HepG2 (cell line): ENCODE results near the gene ARHGAP35. TPM values are rescaled to one million over a fixed set of nuclear protein-coding genes. Genes with fewer than 3 reads are reported as not detected.

ENCODE experiments used
- CENPX ChIP-seq: sonication (generic); formaldehyde crosslinking; IDR thresholded peaks from 2 replicates; pipeline ENCODE4 v1.9.0; 2021; ENCODE audit warnings: mild to moderate bottlenecking, missing genetic modification reagents, moderate library complexity
- GATA4 ChIP-seq: sonication (generic); IDR thresholded peaks from 2 replicates; pipeline ENCODE4 v1.6.1; 2016; ENCODE audit warnings: antibody characterized with exemption, low read depth, borderline replicate concordance
- HDAC6 ChIP-seq: fragments of 200-600 bp; sonication (generic); IDR thresholded peaks from 2 replicates; pipeline ENCODE4 v1.7.0; 2017; ENCODE audit warnings: mild to moderate bottlenecking, antibody characterized with exemption, low read length, low read depth
- MED1 ChIP-seq: sonication (generic); formaldehyde crosslinking; IDR thresholded peaks from 2 replicates; pipeline ENCODE4 v1.4.0; 2020; ENCODE audit warnings: missing genetic modification reagents
- NFATC3 ChIP-seq: sonication (generic); formaldehyde crosslinking; IDR thresholded peaks from 2 replicates; pipeline ENCODE4 v1.5.1; 2020; ENCODE audit warnings: mild to moderate bottlenecking, missing genetic modification reagents
- RXRA ChIP-seq: sonication (generic); formaldehyde crosslinking; IDR thresholded peaks from 2 replicates; pipeline ENCODE4 v1.5.1; 2020; ENCODE audit warnings: missing genetic modification reagents
- THYN1 ChIP-seq: sonication (generic); formaldehyde crosslinking; IDR thresholded peaks from 2 replicates; pipeline ENCODE4 v1.8.1; 2023; ENCODE audit warnings: low read depth, mild to moderate bottlenecking, moderate library complexity, missing genetic modification reagents, borderline replicate concordance
- ZBTB42 ChIP-seq: sonication (generic); formaldehyde crosslinking; IDR thresholded peaks from 2 replicates; pipeline ENCODE4 v1.5.0; 2020; ENCODE audit warnings: mild to moderate bottlenecking, missing genetic modification reagents
- ZNF20 ChIP-seq: sonication (generic); formaldehyde crosslinking; IDR thresholded peaks from 2 replicates; pipeline ENCODE4 v1.4.0; 2020; ENCODE audit warnings: mild to moderate bottlenecking, moderate library complexity, missing genetic modification reagents
- ZNF232 ChIP-seq: sonication (generic); formaldehyde crosslinking; IDR thresholded peaks from 2 replicates; pipeline ENCODE4 v1.4.0; 2020; ENCODE audit warnings: missing genetic modification reagents, borderline replicate concordance
- ZNF260 ChIP-seq: sonication (generic); formaldehyde crosslinking; IDR thresholded peaks from 2 replicates; pipeline ENCODE4 v1.4.0; 2020; ENCODE audit warnings: missing genetic modification reagents, low read depth, mild to moderate bottlenecking, borderline replicate concordance
- ZNF263 ChIP-seq: sonication (generic); formaldehyde crosslinking; IDR thresholded peaks from 2 replicates; pipeline ENCODE4 v1.4.0; 2020; ENCODE audit warnings: missing genetic modification reagents
- ZNF569 ChIP-seq: sonication (generic); formaldehyde crosslinking; IDR thresholded peaks from 2 replicates; pipeline ENCODE4 v1.5.0; 2020; ENCODE audit warnings: mild to moderate bottlenecking, missing genetic modification reagents, moderate library complexity, borderline replicate concordance
- ZNF615 ChIP-seq: sonication (generic); formaldehyde crosslinking; IDR thresholded peaks from 2 replicates; pipeline ENCODE4 v1.5.0; 2020; ENCODE audit warnings: mild to moderate bottlenecking, missing genetic modification reagents, borderline replicate concordance
- ZNF652 ChIP-seq: IDR thresholded peaks from 2 replicates; pipeline ENCODE4 v1.6.1; 2016; ENCODE audit warnings: low read depth, borderline replicate concordance
- polyA plus RNA-seq, 8 experiments: library from polyadenylated mRNA; depleted of rRNA in 3 of 8; stranded (reverse) in 7 of 8; unstranded in 1 of 8; fragments of >200 nt; fragmentation: Illumina TruSeq in 4 of 8; extraction: Trizol in 4 of 8; gene quantifications; 2 replicates each; pipeline versions ENCODE4 v1.2.1 to v1.2.3, GENCODE V29; 2011 to 2016; ENCODE audit warnings: low read depth in 4 of 8, missing spikeins in 1 of 8, mixed read lengths in 1 of 8; ENCODE audit not compliant: insufficient read depth in 1 of 8
- total RNA-seq, 5 experiments: library from RNA; depleted of rRNA; stranded (reverse); fragments of >200 nt; fragmentation: Illumina TruSeq; extraction: Trizol; gene quantifications; 2 replicates each; pipeline ENCODE4 v1.2.3, GENCODE V29; 2016; ENCODE audit warnings: low read depth in 1 of 5
- TF ChIP-seq, protein P1 (sequence below): sonication (generic); formaldehyde crosslinking; IDR thresholded peaks from 2 replicates; pipeline ENCODE4 v1.5.1; 2020; ENCODE audit warnings: missing genetic modification reagents, mild to moderate bottlenecking, borderline replicate concordance
- TF ChIP-seq, protein P2 (sequence below), 2 experiments: sonication (generic) in 1 of 2; formaldehyde crosslinking in 1 of 2; IDR thresholded peaks; 2 replicates each; pipeline versions ENCODE4 v1.5.1 to v1.6.1; 2011 to 2020; ENCODE audit warnings: borderline replicate concordance in 1 of 2, low read depth in 1 of 2, low read length in 1 of 2, mild to moderate bottlenecking in 1 of 2, missing genetic modification reagents in 1 of 2, moderate library complexity in 1 of 2
- TF ChIP-seq, protein P3 (sequence below): IDR thresholded peaks from 2 replicates; pipeline ENCODE4 v1.6.1; 2012; ENCODE audit warnings: inconsistent platforms
- TF ChIP-seq, protein P4 (sequence below): sonication (generic); formaldehyde crosslinking; IDR thresholded peaks from 2 replicates; pipeline ENCODE4 v1.5.1; 2020; ENCODE audit warnings: missing genetic modification reagents, mild to moderate bottlenecking, borderline replicate concordance

The ARHGAP35 gene
- total and polyA plus RNA-seq, 2 of the 13 experiments (the other 11 are each of a cell fraction or from before 2014, with no cell fraction given): 30.1 to 30.2 TPM

DNA sequence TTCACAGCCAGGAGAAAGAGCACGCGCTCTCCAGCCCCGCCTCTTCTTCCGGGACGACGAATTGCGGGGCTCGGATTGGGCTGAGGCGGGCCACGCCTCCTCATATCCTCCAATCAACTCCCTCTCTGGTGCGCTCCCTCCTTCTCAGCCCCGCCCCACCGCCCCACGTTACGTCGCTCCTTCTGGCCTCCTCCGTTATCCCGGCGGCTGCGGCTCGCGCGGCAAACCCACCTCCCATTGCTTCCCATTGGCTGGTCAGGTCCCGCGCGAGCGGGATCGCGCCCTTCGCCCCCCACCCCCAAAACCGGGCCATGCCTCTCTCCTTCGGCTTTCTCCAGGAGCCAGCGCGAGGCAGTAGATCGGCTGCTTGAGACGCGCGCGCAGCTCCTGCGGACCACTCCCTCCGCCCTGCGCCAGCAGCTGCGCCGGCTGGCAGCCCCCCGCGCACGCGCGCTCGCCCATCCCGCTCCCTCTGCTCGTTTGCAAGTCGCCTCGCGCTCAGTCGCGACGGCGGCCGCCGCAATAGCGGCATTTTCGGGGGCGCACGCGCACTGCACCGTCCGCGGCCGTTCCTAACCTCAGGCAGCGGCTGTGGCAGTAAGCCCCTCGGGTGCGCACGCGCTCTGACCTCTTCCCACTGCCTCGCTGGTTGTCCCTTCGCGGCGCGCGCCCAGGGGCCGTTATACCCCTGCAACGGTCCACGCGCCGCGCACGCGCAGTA is 512 bp upstream of the ARHGAP35 start (continued):
- peak; percentile 61 for TF ChIP-seq MED1 (CRISPR knock-in tag)
- TF ChIP-seq ZNF20 (CRISPR knock-in tag): no peak
- TF ChIP-seq ZNF263 (CRISPR knock-in tag): no peak
- TF ChIP-seq HDAC6: no peak
- TF ChIP-seq CENPX (CRISPR knock-in tag): no peak
- TF ChIP-seq, protein P1, sequence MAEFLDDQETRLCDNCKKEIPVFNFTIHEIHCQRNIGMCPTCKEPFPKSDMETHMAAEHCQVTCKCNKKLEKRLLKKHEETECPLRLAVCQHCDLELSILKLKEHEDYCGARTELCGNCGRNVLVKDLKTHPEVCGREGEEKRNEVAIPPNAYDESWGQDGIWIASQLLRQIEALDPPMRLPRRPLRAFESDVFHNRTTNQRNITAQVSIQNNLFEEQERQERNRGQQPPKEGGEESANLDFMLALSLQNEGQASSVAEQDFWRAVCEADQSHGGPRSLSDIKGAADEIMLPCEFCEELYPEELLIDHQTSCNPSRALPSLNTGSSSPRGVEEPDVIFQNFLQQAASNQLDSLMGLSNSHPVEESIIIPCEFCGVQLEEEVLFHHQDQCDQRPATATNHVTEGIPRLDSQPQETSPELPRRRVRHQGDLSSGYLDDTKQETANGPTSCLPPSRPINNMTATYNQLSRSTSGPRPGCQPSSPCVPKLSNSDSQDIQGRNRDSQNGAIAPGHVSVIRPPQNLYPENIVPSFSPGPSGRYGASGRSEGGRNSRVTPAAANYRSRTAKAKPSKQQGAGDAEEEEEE (CRISPR knock-in tag): no peak
- TF ChIP-seq, protein P2, sequence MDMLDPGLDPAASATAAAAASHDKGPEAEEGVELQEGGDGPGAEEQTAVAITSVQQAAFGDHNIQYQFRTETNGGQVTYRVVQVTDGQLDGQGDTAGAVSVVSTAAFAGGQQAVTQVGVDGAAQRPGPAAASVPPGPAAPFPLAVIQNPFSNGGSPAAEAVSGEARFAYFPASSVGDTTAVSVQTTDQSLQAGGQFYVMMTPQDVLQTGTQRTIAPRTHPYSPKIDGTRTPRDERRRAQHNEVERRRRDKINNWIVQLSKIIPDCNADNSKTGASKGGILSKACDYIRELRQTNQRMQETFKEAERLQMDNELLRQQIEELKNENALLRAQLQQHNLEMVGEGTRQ (IDR thresholded peaks at IDR 0.05; ENCODE audit: low read depth, low read length): no peak
- TF ChIP-seq, protein P2 (CRISPR knock-in tag; IDR thresholded peaks at IDR 0.05; ENCODE audit: borderline replicate concordance): peak; percentile 55; the same call in 1 of the 2 replicates
- no peak for TF ChIP-seq THYN1 (CRISPR knock-in tag)
- no peak for TF ChIP-seq ZNF569
- no peak; the same call in 1 of the 2 replicates for TF ChIP-seq RXRA
- TF ChIP-seq, protein P3, sequence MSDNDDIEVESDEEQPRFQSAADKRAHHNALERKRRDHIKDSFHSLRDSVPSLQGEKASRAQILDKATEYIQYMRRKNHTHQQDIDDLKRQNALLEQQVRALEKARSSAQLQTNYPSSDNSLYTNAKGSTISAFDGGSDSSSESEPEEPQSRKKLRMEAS: peak; percentile 97
- no peak for TF ChIP-seq NFATC3 (CRISPR knock-in tag)
- TF ChIP-seq ZNF615 (CRISPR knock-in tag): no peak
- no peak for TF ChIP-seq ZBTB42 (CRISPR knock-in tag)
- TF ChIP-seq ZNF652: no peak
- TF ChIP-seq, protein P4, sequence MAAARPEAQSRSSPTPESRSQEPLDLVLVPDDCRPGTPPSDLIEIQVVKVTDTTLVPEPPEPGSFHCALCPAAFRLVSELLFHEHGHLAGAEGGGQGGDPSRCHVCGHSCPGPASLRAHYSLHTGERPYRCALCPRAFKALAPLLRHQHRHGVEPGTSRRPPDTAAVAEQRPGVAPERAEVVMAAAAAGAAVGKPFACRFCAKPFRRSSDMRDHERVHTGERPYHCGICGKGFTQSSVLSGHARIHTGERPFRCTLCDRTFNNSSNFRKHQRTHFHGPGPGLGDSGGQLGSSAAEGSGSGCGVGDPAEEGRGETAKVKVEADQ (CRISPR knock-in tag): peak; percentile 20; the same call in 1 of the 2 replicates
- no peak for TF ChIP-seq GATA4
- peak; percentile 42; the same call in 1 of the 2 replicates for TF ChIP-seq ZNF232 (CRISPR knock-in tag)
- 0 out of 2 replicates have a peak, but pooled peaks have one; percentile 47 for TF ChIP-seq ZNF260 (CRISPR knock-in tag)
